ENCODE measurements around the gene LEMD1.

Gene LEMD1

DNA sequence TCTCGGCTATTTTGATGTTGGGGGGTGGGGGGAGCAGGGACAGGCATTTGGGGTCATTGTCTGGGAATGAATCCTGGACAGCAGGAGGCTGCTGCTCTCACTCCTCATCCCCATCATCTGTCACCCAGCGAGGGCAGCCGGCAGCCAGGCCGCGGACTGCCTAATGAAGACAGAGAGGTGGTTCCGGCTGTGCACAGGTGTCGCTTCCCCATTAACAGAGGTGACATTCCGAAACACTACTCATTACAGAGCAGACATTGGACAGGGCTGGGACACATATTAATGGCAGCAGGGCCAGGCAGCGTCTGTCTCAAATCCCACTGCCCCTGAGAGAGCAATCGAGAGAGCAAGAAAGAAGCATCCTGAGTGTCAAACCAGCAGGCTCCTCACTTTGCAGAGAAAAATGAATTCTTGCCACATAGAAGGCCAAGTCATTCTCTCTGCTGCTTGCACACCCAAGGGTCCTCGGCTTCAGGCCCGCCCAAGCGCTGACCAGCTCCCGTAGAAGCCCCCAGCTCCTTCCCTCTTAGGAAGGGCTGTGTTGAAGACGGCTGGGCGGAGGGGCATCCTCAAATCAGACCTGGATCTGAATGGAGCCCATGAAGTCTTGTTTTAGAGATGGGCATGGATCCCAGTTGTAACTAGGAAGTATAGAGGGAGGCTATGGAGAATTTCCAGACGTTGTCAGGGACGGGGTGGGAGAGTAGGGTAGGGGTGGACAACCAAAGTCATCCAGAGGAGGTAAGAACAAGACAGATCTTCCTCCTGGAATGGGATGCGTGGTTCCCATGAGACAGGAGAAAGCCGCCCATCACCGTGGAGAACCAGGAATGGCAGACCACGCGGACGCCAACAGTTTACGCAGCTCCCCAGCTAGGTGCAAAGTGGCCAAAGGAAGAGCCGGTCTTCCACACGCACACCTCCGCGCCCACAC, 8.2 kb upstream of the LEMD1 start:
- TF ChIP-seq FOXP2 (optimal IDR thresholded peaks at IDR 0.05; ENCODE audit: borderline replicate concordance, extremely low read depth, extremely low read length, insufficient read depth) (no peak), POLR2AphosphoS5 (IDR thresholded peaks at IDR 0.05; ENCODE audit: low read depth, low read length) (no peak), TAF1 (IDR thresholded peaks at IDR 0.05; ENCODE audit: borderline replicate concordance, insufficient read depth, low read length) (no peak), SIN3A (IDR thresholded peaks at IDR 0.05; ENCODE audit: borderline replicate concordance, insufficient read depth, low read length) (no peak)
- TF ChIP-seq, protein P1, sequence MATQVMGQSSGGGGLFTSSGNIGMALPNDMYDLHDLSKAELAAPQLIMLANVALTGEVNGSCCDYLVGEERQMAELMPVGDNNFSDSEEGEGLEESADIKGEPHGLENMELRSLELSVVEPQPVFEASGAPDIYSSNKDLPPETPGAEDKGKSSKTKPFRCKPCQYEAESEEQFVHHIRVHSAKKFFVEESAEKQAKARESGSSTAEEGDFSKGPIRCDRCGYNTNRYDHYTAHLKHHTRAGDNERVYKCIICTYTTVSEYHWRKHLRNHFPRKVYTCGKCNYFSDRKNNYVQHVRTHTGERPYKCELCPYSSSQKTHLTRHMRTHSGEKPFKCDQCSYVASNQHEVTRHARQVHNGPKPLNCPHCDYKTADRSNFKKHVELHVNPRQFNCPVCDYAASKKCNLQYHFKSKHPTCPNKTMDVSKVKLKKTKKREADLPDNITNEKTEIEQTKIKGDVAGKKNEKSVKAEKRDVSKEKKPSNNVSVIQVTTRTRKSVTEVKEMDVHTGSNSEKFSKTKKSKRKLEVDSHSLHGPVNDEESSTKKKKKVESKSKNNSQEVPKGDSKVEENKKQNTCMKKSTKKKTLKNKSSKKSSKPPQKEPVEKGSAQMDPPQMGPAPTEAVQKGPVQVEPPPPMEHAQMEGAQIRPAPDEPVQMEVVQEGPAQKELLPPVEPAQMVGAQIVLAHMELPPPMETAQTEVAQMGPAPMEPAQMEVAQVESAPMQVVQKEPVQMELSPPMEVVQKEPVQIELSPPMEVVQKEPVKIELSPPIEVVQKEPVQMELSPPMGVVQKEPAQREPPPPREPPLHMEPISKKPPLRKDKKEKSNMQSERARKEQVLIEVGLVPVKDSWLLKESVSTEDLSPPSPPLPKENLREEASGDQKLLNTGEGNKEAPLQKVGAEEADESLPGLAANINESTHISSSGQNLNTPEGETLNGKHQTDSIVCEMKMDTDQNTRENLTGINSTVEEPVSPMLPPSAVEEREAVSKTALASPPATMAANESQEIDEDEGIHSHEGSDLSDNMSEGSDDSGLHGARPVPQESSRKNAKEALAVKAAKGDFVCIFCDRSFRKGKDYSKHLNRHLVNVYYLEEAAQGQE (IDR thresholded peaks at IDR 0.05; ENCODE audit: insufficient read depth in 1 of 2, low read depth in 2 of 2, low read length in 2 of 2): no peak

DNA sequence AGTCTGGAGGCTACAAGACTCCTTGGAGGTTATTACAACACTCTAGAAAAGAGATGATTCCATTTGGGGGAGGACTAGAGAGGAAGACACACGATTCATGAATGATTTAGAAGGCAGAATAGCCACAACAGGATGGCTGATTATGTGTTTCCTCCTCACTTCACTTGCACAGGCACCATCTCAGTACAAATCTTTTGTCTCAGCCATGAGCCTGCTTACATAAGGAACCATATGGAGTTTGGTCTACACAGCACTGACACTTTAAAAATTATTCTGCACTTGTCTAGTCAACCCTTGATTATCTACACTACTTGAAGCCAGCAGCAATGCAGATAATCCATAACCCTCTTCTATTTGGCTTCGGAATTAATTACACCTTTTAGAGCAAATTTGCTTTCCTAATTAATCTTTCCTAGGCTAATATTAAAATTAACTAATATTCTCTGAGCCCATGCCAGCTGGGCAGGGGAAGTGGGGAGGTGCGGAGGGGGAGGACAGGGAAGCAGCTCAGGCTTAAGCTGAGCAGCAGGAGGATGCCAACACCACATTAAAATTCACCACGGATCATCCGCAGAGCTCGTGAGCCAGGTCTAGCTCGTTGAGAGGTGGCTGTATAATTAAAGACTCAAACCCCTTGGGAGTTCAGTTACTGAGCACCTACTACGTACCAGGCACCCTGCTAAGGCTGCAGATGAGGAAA, 3.2 kb upstream of the LEMD1 start:
- TF ChIP-seq POLR2AphosphoS5 (IDR thresholded peaks at IDR 0.05; ENCODE audit: low read depth, low read length) (no peak), FOXP2 (optimal IDR thresholded peaks at IDR 0.05; ENCODE audit: borderline replicate concordance, extremely low read depth, extremely low read length, insufficient read depth) (no peak), TAF1 (IDR thresholded peaks at IDR 0.05; ENCODE audit: borderline replicate concordance, insufficient read depth, low read length) (no peak)

DNA sequence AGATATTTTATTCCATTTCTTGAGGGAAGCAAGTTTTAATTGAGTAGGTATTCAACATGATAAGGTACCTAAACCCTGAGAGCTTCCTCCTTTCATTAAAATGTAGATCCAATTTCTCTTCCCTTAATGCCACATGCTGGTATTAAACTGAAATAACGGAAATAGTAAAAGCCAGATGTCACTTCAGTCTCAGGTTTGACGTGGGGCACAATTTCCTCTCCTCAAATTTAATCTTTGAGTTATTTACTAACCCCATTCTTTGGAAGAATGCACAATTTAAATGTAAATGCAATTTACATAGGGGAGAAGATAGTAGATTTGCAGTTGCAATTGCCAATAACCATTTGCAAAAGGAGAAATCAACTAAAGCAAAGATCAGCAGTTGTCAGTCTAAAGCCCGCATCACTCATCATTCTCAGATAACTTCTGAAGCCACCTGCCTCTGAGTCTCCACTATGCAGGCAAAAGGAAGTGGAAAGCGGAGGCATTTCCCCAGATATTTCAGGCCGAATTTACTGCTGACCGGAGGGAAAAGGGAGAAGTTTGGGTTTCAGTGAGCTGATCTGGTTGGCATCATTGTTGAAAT, 2.1 kb upstream of the LEMD1 start:
- TF ChIP-seq, protein P1 (IDR thresholded peaks at IDR 0.05; ENCODE audit: insufficient read depth in 1 of 2, low read depth in 2 of 2, low read length in 2 of 2): no peak

DNA sequence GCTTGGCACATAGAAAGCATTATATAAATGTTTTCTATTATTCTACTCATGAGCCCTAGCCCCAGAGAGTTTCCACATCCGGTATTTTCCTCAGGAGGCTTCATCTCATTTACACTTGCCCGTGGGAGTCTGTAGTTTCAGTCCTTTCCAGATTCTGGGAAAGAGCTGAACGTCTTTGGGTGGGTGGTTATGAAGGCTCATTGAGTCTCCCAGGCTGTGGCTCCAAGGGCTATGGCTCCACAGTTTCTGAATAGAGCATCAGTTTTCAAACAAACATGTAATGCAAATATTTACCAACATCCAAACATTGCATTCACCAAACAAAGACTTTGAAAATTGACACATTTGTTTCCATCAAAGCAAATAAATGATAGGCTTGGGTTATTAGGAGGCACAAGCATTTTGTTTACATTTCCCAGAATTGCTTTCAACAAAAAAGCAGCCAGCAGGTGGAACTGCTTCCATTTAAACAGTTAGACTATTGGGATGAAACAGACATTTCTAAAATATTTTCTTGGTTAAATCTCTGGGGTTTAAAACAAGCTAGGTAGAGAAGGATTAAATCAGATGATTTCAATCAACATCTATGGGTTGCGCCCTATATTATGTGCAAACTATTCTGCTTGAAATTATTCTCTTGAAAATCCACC, 1.3 kb upstream of the LEMD1 start:
- TF ChIP-seq SIN3A (IDR thresholded peaks at IDR 0.05; ENCODE audit: borderline replicate concordance, insufficient read depth, low read length) (no peak), POLR2AphosphoS5 (IDR thresholded peaks at IDR 0.05; ENCODE audit: low read depth, low read length) (no peak), FOXP2 (optimal IDR thresholded peaks at IDR 0.05; ENCODE audit: borderline replicate concordance, extremely low read depth, extremely low read length, insufficient read depth) (no peak), TAF1 (IDR thresholded peaks at IDR 0.05; ENCODE audit: borderline replicate concordance, insufficient read depth, low read length) (no peak)
- TF ChIP-seq, protein P1 (IDR thresholded peaks at IDR 0.05; ENCODE audit: insufficient read depth in 1 of 2, low read depth in 2 of 2, low read length in 2 of 2): no peak

DNA sequence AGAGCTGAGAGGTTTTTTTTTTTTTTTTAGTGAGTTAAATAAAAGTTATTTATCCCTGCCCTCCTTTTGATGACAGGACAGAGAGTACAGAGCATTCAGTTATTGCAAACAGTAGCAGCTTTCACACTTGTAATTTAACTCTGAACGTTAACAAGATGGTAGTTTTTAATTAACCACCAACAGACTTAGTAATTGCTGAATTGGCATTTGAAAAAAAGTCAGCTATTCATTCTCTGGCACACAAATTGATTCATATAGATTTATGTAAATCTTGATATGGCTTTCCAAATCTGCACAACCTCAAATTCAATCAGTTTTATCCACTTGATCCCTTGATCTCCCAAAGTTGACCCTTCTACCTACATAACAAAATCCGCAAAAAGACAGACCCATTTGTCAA, 918 bp downstream of the LEMD1 start:
- TF ChIP-seq, protein P1 (IDR thresholded peaks at IDR 0.05; ENCODE audit: insufficient read depth in 1 of 2, low read depth in 2 of 2, low read length in 2 of 2): no peak
- TF ChIP-seq SIN3A (IDR thresholded peaks at IDR 0.05; ENCODE audit: borderline replicate concordance, insufficient read depth, low read length) (no peak), POLR2AphosphoS5 (IDR thresholded peaks at IDR 0.05; ENCODE audit: low read depth, low read length) (no peak), TAF1 (IDR thresholded peaks at IDR 0.05; ENCODE audit: borderline replicate concordance, insufficient read depth, low read length) (no peak), FOXP2 (optimal IDR thresholded peaks at IDR 0.05; ENCODE audit: borderline replicate concordance, extremely low read depth, extremely low read length, insufficient read depth) (no peak)
